Mucosa of stomach (tissue), 1 donor: Measurements from ENCODE around the gene DKK2.

Source experiments
- H3K27me3 ChIP-seq: one replicate; pipeline ENCODE4 v1.7.0; 2013; ENCODE audit warnings: mild to moderate bottlenecking, low read length; ENCODE audit not compliant: control insufficient read depth, insufficient read depth
- H3K36me3 ChIP-seq: one replicate; pipeline ENCODE4 v1.7.0; 2013; ENCODE audit warnings: low read length; ENCODE audit not compliant: control insufficient read depth, insufficient read depth
- H3K4me1 ChIP-seq: one replicate; pipeline ENCODE4 v1.7.0; 2013; ENCODE audit warnings: mild to moderate bottlenecking, low read length; ENCODE audit not compliant: control insufficient read depth, insufficient read depth
- H3K4me3 ChIP-seq: one replicate; pipeline ENCODE4 v1.7.0; 2013; ENCODE audit warnings: low read length
- H3K9ac ChIP-seq: one replicate; pipeline ENCODE4 v1.7.0; 2013; ENCODE audit warnings: mild to moderate bottlenecking, low read length, moderate library complexity
- H3K9me3 ChIP-seq: one replicate; pipeline ENCODE4 v1.7.0; 2013; ENCODE audit warnings: mild to moderate bottlenecking, low read length, moderate library complexity; ENCODE audit not compliant: control insufficient read depth
- donor health status: Pancreatic carcinoma.

The DKK2 gene

GRCh38 chr4:107006218-107006617, 29.9 kb downstream of the DKK2 start:
- no peaks in the 10 kb centered on the region for H3K4me1 ChIP-seq
- H3K27me3 ChIP-seq, result no peaks in the 10 kb centered on the region
- no peaks in the 10 kb centered on the region for H3K9me3 ChIP-seq
- no peaks in the 10 kb centered on the region for H3K36me3 ChIP-seq
- H3K9ac ChIP-seq, result no peak overlapping the region
- H3K4me3 ChIP-seq, result no peak overlapping the region

GRCh38 chr4:106996490-106996889, 39.6 kb downstream of the DKK2 start:
- Histone ChIP-seq H3K36me3 (no peaks in the 10 kb centered on the region), H3K9ac (no peak overlapping the region), H3K9me3 (no peaks in the 10 kb centered on the region), H3K4me3 (no peak overlapping the region), H3K4me1 (no peaks in the 10 kb centered on the region), H3K27me3 (no peaks in the 10 kb centered on the region)

GRCh38 chr4:106993827-106994226, 42.3 kb downstream of the DKK2 start:
- H3K4me3 ChIP-seq, result no peak overlapping the region
- no peaks in the 10 kb centered on the region for H3K4me1 ChIP-seq
- H3K27me3 ChIP-seq, result no peaks in the 10 kb centered on the region
- H3K9ac ChIP-seq, result no peak overlapping the region
- no peaks in the 10 kb centered on the region for H3K9me3 ChIP-seq
- no peaks in the 10 kb centered on the region for H3K36me3 ChIP-seq

DNA sequence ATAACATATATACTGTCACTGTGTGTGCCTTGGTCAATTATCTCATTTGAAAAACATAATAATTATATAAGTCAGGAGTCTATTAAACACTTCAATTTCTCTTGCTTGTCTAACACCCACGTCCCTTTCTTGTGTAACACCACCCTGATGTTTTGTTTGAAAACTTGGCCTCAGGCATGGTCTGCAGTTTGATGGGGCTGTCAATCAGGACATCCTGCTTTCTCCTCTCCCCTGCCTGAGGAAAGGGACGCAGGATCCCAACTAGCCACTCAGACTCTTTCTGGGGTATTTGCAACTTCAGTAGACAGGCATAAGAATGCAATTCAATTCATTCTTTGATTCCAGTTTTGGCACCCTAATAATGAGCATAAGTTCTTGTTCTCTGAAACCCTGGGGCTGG, 48.8 kb downstream of the DKK2 start:
- H3K27me3 ChIP-seq, result no peaks in the 10 kb centered on the region
- H3K9ac ChIP-seq, result no peak overlapping the region
- H3K36me3 ChIP-seq, result no peaks in the 10 kb centered on the region
- no peaks in the 10 kb centered on the region for H3K9me3 ChIP-seq
- H3K4me3 ChIP-seq, result no peak overlapping the region
- no peaks in the 10 kb centered on the region for H3K4me1 ChIP-seq

- Histone ChIP-seq H3K27me3 (no peaks in the 10 kb centered on the region), H3K9ac (no peak overlapping the region), H3K4me3 (no peak overlapping the region), H3K36me3 (no peaks in the 10 kb centered on the region), H3K4me1 (no peaks in the 10 kb centered on the region), H3K9me3 (no peaks in the 10 kb centered on the region)
Observed at GRCh38 chr4:106986486-106986885, 49.6 kb downstream of the DKK2 start.

DNA sequence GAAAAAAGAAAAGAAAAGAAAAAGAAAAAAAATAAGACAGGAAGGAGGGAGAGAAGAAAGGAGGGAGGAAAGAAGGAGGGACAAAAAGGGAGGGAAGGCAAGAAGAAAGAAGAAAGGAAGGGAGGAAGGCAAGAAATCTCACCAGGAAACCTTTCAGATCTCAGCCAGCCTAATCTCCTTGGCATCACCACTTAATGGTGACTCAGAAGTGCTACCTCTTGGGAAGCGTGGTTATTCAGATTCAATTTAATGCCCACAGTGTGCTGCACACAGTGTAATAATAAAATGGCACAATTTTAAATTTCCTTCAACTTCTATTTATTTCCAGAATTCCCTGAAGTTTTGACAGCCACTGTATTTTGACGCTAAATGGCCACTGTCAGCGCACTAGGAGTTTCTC, 50.3 kb downstream of the DKK2 start:
- H3K4me1 ChIP-seq, result no peaks in the 10 kb centered on the region
- H3K36me3 ChIP-seq, result no peaks in the 10 kb centered on the region
- no peaks in the 10 kb centered on the region for H3K27me3 ChIP-seq
- no peak overlapping the region for H3K4me3 ChIP-seq
- H3K9me3 ChIP-seq, result no peaks in the 10 kb centered on the region
- H3K9ac ChIP-seq, result no peak overlapping the region

GRCh38 chr4:106982711-106983211, 53.4 kb downstream of the DKK2 start:
- Histone ChIP-seq H3K9me3 (no peaks in the 10 kb centered on the region), H3K9ac (no peak overlapping the region), H3K36me3 (no peaks in the 10 kb centered on the region), H3K27me3 (no peaks in the 10 kb centered on the region), H3K4me3 (no peak overlapping the region), H3K4me1 (no peaks in the 10 kb centered on the region)

- Histone ChIP-seq H3K9ac (no peak overlapping the region), H3K36me3 (no peaks in the 10 kb centered on the region), H3K9me3 (no peaks in the 10 kb centered on the region), H3K27me3 (no peaks in the 10 kb centered on the region), H3K4me3 (no peak overlapping the region), H3K4me1 (no peaks in the 10 kb centered on the region)
Observed at GRCh38 chr4:106981431-106981830, 54.7 kb downstream of the DKK2 start.

GRCh38 chr4:106979476-106979875, 56.6 kb downstream of the DKK2 start:
- no peaks in the 10 kb centered on the region for H3K9me3 ChIP-seq
- H3K27me3 ChIP-seq, result no peaks in the 10 kb centered on the region
- H3K4me3 ChIP-seq, result no peak overlapping the region
- no peak overlapping the region for H3K9ac ChIP-seq
- H3K4me1 ChIP-seq, result no peaks in the 10 kb centered on the region
- no peaks in the 10 kb centered on the region for H3K36me3 ChIP-seq

DNA sequence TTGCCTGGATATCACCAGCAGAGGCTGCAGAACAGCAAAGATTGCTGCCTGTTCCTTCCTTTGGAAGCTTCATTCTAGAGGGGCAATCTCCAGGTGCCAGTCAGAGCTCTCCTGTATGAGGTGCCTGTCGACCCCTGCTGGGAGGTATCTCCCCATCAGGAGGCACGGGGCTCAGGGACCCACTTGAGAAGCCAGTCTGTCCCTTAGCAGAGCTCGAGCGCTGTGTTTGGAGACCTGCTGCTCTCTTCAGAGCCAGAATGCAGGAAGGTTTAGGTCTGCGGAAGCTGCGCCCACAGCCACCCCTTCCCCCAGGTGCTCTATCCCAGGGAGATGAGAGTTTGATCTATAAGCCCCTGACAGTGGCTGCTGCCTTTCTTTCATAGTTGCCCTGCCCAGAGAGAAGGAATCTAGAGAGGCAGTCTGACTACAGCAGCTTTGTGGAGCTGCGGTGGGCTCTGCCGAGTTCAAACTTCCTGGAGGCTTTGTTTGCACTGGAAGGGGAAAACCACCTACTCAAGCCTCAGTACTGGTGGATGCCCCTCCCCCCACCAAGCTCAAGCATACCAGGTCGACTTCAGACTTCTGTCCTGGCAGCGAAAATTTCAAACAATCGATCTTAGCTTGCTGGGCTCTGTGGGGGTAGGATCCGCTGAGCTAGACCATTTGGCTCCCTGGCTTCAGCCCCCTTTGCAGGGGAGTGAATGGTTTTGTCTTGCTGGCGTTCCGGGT, 57.9 kb downstream of the DKK2 start:
- Histone ChIP-seq H3K9me3 (no peaks in the 10 kb centered on the region), H3K36me3 (no peaks in the 10 kb centered on the region), H3K4me1 (no peaks in the 10 kb centered on the region), H3K4me3 (no peak overlapping the region), H3K9ac (no peak overlapping the region), H3K27me3 (no peaks in the 10 kb centered on the region)

GRCh38 chr4:106971636-106972035, 64.5 kb downstream of the DKK2 start:
- H3K36me3 ChIP-seq, result no peaks in the 10 kb centered on the region
- H3K4me3 ChIP-seq, result no peak overlapping the region
- H3K9ac ChIP-seq, result no peak overlapping the region
- no peaks in the 10 kb centered on the region for H3K9me3 ChIP-seq
- H3K27me3 ChIP-seq, result no peaks in the 10 kb centered on the region
- H3K4me1 ChIP-seq, result no peaks in the 10 kb centered on the region

DNA sequence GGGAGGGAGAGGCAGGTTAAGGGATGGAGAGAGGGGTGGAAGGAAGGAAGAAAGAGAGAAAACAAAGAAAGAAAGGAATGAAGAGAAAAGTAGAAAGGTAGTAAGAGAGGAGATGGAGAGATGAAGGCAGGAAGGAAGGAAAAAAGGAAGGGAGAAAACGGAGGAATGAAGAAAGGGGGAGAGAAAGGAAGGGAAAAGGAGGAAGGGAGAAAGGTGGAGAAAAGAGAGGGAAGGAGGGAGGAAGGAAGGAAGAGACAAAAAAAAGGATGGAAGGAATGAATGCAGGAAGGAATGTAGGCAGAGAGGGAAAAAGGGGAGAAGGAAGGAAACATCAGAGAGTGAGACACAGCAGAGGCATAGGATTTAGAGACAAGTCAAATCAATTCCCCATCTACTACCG, 68.2 kb downstream of the DKK2 start:
- H3K9me3 ChIP-seq, result no peaks in the 10 kb centered on the region
- H3K4me3 ChIP-seq, result no peak overlapping the region
- H3K27me3 ChIP-seq, result no peaks in the 10 kb centered on the region
- no peaks in the 10 kb centered on the region for H3K36me3 ChIP-seq
- no peak overlapping the region for H3K9ac ChIP-seq
- no peaks in the 10 kb centered on the region for H3K4me1 ChIP-seq
